Peyer's patch (tissue), 4 donors: ENCODE measurements around the gene PLK4. TPM values are rescaled to one million over a fixed set of nuclear protein-coding genes. Genes with fewer than 3 reads are reported as not detected.
"Not testable (repeated sequence)": the region's sequence is repeated elsewhere in the genome, so short reads cannot be mapped to it uniquely, and the experiment has no call there.

Source experiments
- DNase-seq, 3 donors: peaks; one replicate each; pipeline ENCODE4 v3.0.0-alpha.2; 2017 to 2019
- H3K27ac ChIP-seq, 4 donors: fragments of 200-600 bp; sonication (generic); one replicate each; pipeline ENCODE4 v1.5.1; 2016 to 2019
- H3K27me3 ChIP-seq, 2 donors: fragments of 200-600 bp; sonication (generic); one replicate each; pipeline ENCODE4 v1.5.1; 2019
- H3K36me3 ChIP-seq, 3 donors: fragments of 200-600 bp; sonication (generic); one replicate each; pipeline ENCODE4 v1.5.1; 2016 to 2019
- H3K4me1 ChIP-seq, 4 donors: fragments of 200-600 bp; sonication (generic); one replicate each; pipeline ENCODE4 v1.5.1; 2016 to 2019
- H3K4me3 ChIP-seq, 4 donors: fragments of 200-600 bp; sonication (generic); 1 replicate in 3 of 4; 2 replicates in 1 of 4; pipeline ENCODE4 v1.5.1; 2016 to 2019; ENCODE audit warnings: mild to moderate bottlenecking in 1 of 4
- H3K9me3 ChIP-seq, 4 donors: fragments of 200-600 bp; sonication (generic); one replicate each; pipeline ENCODE4 v1.5.1; 2016 to 2019; ENCODE audit warnings: mild to moderate bottlenecking in 1 of 4
- POLR2A ChIP-seq, 2 donors: fragments of 450-650 bp; IDR thresholded peaks; one replicate each; pipeline ENCODE4 v1.5.1; 2017; ENCODE audit warnings: antibody characterized with exemption in 2 of 2, mild to moderate bottlenecking in 2 of 2, moderate library complexity in 2 of 2
- total RNA-seq, 4 donors: library from RNA; depleted of rRNA; stranded (reverse); fragments of >200 nt; gene quantifications; one replicate each; pipeline ENCODE4 v1.1.0, GENCODE V29; 2016
- TF ChIP-seq, protein P1 (sequence below), 6 experiments: fragments of 450-650 bp in 4 of 6; fragments of 200-600 bp in 2 of 6; sonication (generic) in 1 of 6; IDR thresholded peaks; one replicate each; pipeline ENCODE4 v1.5.1; 2017 to 2019; ENCODE audit warnings: antibody characterized with exemption in 6 of 6, mild to moderate bottlenecking in 3 of 6, moderate library complexity in 1 of 6

PLK4 gene
- total RNA-seq, 4 donors from 2014 or later, result 1.7 to 8.3 (median 3.7) TPM

- H3K27ac ChIP-seq, result no peak overlapping the region
- TF ChIP-seq, protein P1, sequence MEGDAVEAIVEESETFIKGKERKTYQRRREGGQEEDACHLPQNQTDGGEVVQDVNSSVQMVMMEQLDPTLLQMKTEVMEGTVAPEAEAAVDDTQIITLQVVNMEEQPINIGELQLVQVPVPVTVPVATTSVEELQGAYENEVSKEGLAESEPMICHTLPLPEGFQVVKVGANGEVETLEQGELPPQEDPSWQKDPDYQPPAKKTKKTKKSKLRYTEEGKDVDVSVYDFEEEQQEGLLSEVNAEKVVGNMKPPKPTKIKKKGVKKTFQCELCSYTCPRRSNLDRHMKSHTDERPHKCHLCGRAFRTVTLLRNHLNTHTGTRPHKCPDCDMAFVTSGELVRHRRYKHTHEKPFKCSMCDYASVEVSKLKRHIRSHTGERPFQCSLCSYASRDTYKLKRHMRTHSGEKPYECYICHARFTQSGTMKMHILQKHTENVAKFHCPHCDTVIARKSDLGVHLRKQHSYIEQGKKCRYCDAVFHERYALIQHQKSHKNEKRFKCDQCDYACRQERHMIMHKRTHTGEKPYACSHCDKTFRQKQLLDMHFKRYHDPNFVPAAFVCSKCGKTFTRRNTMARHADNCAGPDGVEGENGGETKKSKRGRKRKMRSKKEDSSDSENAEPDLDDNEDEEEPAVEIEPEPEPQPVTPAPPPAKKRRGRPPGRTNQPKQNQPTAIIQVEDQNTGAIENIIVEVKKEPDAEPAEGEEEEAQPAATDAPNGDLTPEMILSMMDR (IDR thresholded peaks at IDR 0.05), result no peak
- TF ChIP-seq POLR2A (IDR thresholded peaks at IDR 0.05), result no peak
- H3K4me1 ChIP-seq, result no peaks in the 10 kb centered on the region
- no peaks in the 10 kb centered on the region for H3K9me3 ChIP-seq
- H3K27me3 ChIP-seq, result no peaks in the 10 kb centered on the region
- H3K4me3 ChIP-seq, result no peak overlapping the region
- DNase-seq, result no peak
- no peaks in the 10 kb centered on the region for H3K36me3 ChIP-seq
Measured at GRCh38 chr4:127889903-127890302, 9.2 kb downstream of the PLK4 start.

DNA sequence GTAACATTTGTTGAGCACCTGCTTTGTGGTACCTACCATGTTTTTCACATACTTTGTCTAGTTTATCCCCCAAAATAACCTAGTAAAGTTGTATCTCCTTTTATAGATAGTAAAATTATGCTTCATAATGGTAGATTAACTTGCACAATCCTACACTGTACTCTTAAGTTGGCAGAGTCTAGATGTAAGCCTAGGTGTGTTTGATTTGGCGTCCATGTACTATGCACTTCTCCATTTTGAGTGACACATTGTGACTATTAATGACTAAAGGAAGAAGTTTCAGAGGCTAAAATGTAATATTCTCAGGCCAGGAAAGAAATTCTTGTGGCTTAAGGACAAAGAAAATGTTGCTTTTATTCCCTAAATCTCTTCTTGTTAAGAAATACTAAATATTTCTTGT is 15.4 kb downstream of the PLK4 start:
- no peaks in the 10 kb centered on the region for H3K4me1 ChIP-seq
- H3K9me3 ChIP-seq, result no peaks in the 10 kb centered on the region
- no peak for TF ChIP-seq POLR2A (IDR thresholded peaks at IDR 0.05)
- TF ChIP-seq, protein P1 (IDR thresholded peaks at IDR 0.05), result no peak
- no peak overlapping the region for H3K4me3 ChIP-seq
- no peak overlapping the region for H3K27ac ChIP-seq
- no peaks in the 10 kb centered on the region for H3K27me3 ChIP-seq
- no peaks in the 10 kb centered on the region for H3K36me3 ChIP-seq
- no peak for DNase-seq

DNA sequence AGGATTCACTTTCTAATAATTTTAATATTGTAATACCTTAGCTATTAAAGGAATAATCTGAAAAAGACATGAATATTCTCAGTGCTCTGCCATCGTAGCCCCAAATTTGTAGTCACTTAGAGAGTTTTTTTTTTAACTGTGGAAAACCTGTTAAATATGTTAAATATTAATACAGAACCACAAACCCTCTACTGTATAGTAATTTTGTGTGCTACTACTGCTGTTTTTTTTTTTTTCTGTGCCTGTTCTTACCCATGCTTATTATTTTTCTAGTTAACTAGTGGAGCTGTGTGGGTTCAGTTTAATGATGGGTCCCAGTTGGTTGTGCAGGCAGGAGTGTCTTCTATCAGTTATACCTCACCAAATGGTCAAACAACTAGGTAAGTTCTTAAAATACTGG is 15.8 kb downstream of the PLK4 start:
- Histone ChIP-seq H3K4me3 (no peak overlapping the region), H3K27me3 (no peaks in the 10 kb centered on the region)
- TF ChIP-seq, protein P1 (IDR thresholded peaks at IDR 0.05), result no peak
- TF ChIP-seq POLR2A (IDR thresholded peaks at IDR 0.05), result no peak

GRCh38 chr4:127899682-127900081 is 19.0 kb downstream of the PLK4 start:
- H3K36me3 ChIP-seq, H3K27ac ChIP-seq: not testable (repeated sequence)

More for the DNA sequence above, 15.8 kb downstream of the PLK4 start:
- Histone ChIP-seq H3K4me1 (no peaks in the 10 kb centered on the region), H3K27ac (no peak overlapping the region), H3K36me3 (no peaks in the 10 kb centered on the region), H3K9me3 (no peaks in the 10 kb centered on the region)
- no peak for DNase-seq

GRCh38 chr4:127905029-127905428 is 24.3 kb downstream of the PLK4 start:
- Histone ChIP-seq H3K36me3 (no peaks in the 10 kb centered on the region), H3K4me3 (no peak overlapping the region)
- DNase-seq, result no peak

More at GRCh38 chr4:127899682-127900081, 19.0 kb downstream of the PLK4 start:
- DNase-seq, H3K4me1 ChIP-seq, H3K27me3 ChIP-seq, H3K9me3 ChIP-seq, H3K4me3 ChIP-seq: not testable (repeated sequence)

DNA sequence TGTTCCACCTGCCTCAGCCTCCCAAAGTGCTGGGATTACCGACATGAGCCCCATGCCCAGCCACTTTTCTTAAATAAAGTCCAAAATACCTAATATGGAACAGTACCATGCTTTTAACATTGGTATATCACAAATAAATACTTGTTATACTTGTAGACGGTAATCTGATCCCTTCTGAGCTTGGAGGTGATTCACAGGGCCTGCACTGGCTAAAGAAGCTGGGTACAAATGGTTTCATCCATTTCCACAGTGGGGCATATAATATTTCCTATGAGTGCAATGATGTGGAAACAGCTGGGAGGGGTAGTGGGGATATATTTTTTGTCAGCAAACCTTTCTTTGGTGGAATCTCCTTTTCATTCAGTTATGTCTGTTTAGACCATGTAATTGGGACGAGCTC is 35.8 kb downstream of the PLK4 start:
- Histone ChIP-seq H3K4me1 (no peaks in the 10 kb centered on the region), H3K36me3 (peaks cover 0 to 24% (median 2%) of the 10 kb centered on the region in 3 donors), H3K27me3 (no peaks in the 10 kb centered on the region), H3K9me3 (no peaks in the 10 kb centered on the region), H3K27ac (no peak overlapping the region), H3K4me3 (no peak overlapping the region)
- TF ChIP-seq, protein P1 (IDR thresholded peaks at IDR 0.05), result no peak
- no peak for TF ChIP-seq POLR2A (IDR thresholded peaks at IDR 0.05)
- no peak for DNase-seq

More at GRCh38 chr4:127905029-127905428, 24.3 kb downstream of the PLK4 start:
- H3K9me3 ChIP-seq, result no peaks in the 10 kb centered on the region
- no peaks in the 10 kb centered on the region for H3K4me1 ChIP-seq
- no peaks in the 10 kb centered on the region for H3K27me3 ChIP-seq
- no peak overlapping the region for H3K27ac ChIP-seq
- TF ChIP-seq POLR2A (IDR thresholded peaks at IDR 0.05), result no peak
- TF ChIP-seq, protein P1 (IDR thresholded peaks at IDR 0.05), result no peak
